IMR-90 (cell line): ENCODE data around the gene MYOZ3. TPM values are rescaled to one million over a fixed set of nuclear protein-coding genes. Genes with fewer than 3 reads are reported as not detected.
A peak's percentile ranks its signal among the peaks of the same experiment; 100 is the strongest.

ENCODE experiments used
- ATAC-seq: fragments of 200-7000 bp; cut with Tn5 transposase; 2 replicates; pipeline ENCODE4 v1.9.1; 2020; ENCODE audit warnings: low read depth, mild to moderate bottlenecking, moderate library complexity
- BruUV-seq: library from RNA; stranded (reverse); fragments of 400-500 nt; replicated peaks from 2 replicates; lab custom pipeline; 2021; lab: Mats Ljungman, UMichigan
- CTCF ChIA-PET: fragments of 300-600 bp; formaldehyde crosslinking; extraction: SDS; loops from one replicate; lab custom pipeline; 2021; ENCODE audit warnings: antibody characterized with exemption; lab: Yijun Ruan, JAX
- POLR2A ChIA-PET: fragments of 300-600 bp; sonication (Branson Sonifier 250); formaldehyde crosslinking; loops from one replicate; lab custom pipeline; 2022; ENCODE audit warnings: antibody characterized with exemption; ENCODE audit not compliant: unreplicated experiment; lab: Charles Lee
- DNase-seq: peaks from one replicate; pipeline ENCODE4 v3.0.0; 2013
- H2AFZ ChIP-seq: replicated peaks from 2 replicates; pipeline ENCODE3; 2013; ENCODE audit warnings: low read length, mild to moderate bottlenecking; ENCODE audit not compliant: poor library complexity
- H2AK5ac ChIP-seq: 2 replicates; pipeline ENCODE4 v1.6.1; 2013; ENCODE audit warnings: low read depth, low read length, inconsistent platforms
- H2AK9ac ChIP-seq: replicated peaks from 2 replicates; pipeline ENCODE3; 2013; ENCODE audit warnings: mild to moderate bottlenecking, low read depth, low read length, moderate library complexity; ENCODE audit not compliant: poor library complexity
- H2BK120ac ChIP-seq: 2 replicates; pipeline ENCODE4 v1.6.1; 2013; ENCODE audit warnings: low read depth, low read length, inconsistent platforms
- H2BK15ac ChIP-seq: 3 replicates; pipeline ENCODE4 v1.6.1; 2013; ENCODE audit warnings: low read depth, low read length, inconsistent platforms
- H2BK20ac ChIP-seq: 2 replicates; pipeline ENCODE4 v1.6.1; 2013; ENCODE audit warnings: low read depth, mild to moderate bottlenecking, inconsistent platforms, low read length, moderate library complexity
- H2BK5ac ChIP-seq: 2 replicates; pipeline ENCODE4 v1.6.1; 2013; ENCODE audit warnings: mild to moderate bottlenecking, low read depth, low read length, inconsistent platforms; ENCODE audit not compliant: poor library complexity, severe bottlenecking
- H3K14ac ChIP-seq: replicated peaks from 2 replicates; pipeline ENCODE4 v1.6.1; 2013; ENCODE audit warnings: low read depth, low read length, inconsistent platforms
- H3K18ac ChIP-seq: 2 replicates; pipeline ENCODE4 v1.6.1; 2013; ENCODE audit warnings: low read depth, low read length, control low read depth
- H3K23ac ChIP-seq: 2 replicates; pipeline ENCODE4 v1.6.1; 2013; ENCODE audit warnings: low read depth, low read length, inconsistent platforms
- H3K27ac ChIP-seq: 2 replicates; pipeline ENCODE4 v1.5.1; 2013; ENCODE audit warnings: mild to moderate bottlenecking, control low read depth, low read length; ENCODE audit not compliant: insufficient read depth
- H3K27me3 ChIP-seq: 2 replicates; pipeline ENCODE4 v1.6.1; 2013; ENCODE audit warnings: low read length; ENCODE audit not compliant: control insufficient read depth, insufficient read depth
- H3K36me3 ChIP-seq: 2 replicates; pipeline ENCODE4 v1.6.1; 2013; ENCODE audit warnings: low read length, mixed read lengths; ENCODE audit not compliant: control insufficient read depth, insufficient read depth
- H3K4ac ChIP-seq: 2 replicates; pipeline ENCODE4 v1.6.1; 2013; ENCODE audit warnings: low read depth, low read length, inconsistent platforms
- H3K4me1 ChIP-seq: 2 replicates; pipeline ENCODE4 v1.6.1; 2013; ENCODE audit warnings: low read length, mixed read lengths; ENCODE audit not compliant: control insufficient read depth, insufficient read depth
- H3K4me2 ChIP-seq: 2 replicates; pipeline ENCODE4 v1.6.1; 2013; ENCODE audit warnings: low read depth, mild to moderate bottlenecking, control low read depth, low read length, moderate library complexity
- H3K4me3 ChIP-seq: 2 replicates; pipeline ENCODE4 v1.5.1; 2013; ENCODE audit warnings: low read depth, mild to moderate bottlenecking, control low read depth, low read length, moderate library complexity; ENCODE audit not compliant: insufficient read depth
- H3K56ac ChIP-seq: 2 replicates; pipeline ENCODE4 v1.6.1; 2013; ENCODE audit warnings: low read length, inconsistent platforms; ENCODE audit not compliant: insufficient read depth; ENCODE audit errors: extremely low read depth
- H3K79me1 ChIP-seq, 2 experiments: 2 replicates each; pipeline ENCODE4 v1.6.1; 2013; ENCODE audit warnings: low read length in 2 of 2, inconsistent platforms in 1 of 2, low read depth in 1 of 2
- H3K9ac ChIP-seq: 2 replicates; pipeline ENCODE4 v1.6.1; 2013; ENCODE audit warnings: low read depth, low read length, control low read depth
- H3K9me1 ChIP-seq: 2 replicates; pipeline ENCODE4 v1.6.1; 2013; ENCODE audit warnings: low read length, inconsistent platforms; ENCODE audit not compliant: insufficient read depth
- H3K9me3 ChIP-seq: 2 replicates; pipeline ENCODE4 v1.6.1; 2013; ENCODE audit warnings: low read length; ENCODE audit not compliant: control insufficient read depth, insufficient read depth
- H4K20me1 ChIP-seq: 2 replicates; pipeline ENCODE4 v1.6.1; 2013; ENCODE audit warnings: low read length, inconsistent platforms; ENCODE audit not compliant: insufficient read depth
- H4K5ac ChIP-seq: 2 replicates; pipeline ENCODE4 v1.6.1; 2013; ENCODE audit warnings: mild to moderate bottlenecking, low read depth, low read length, control low read depth
- H4K8ac ChIP-seq, 2 experiments: 2 replicates each; pipeline ENCODE4 v1.6.1; 2013; ENCODE audit warnings: low read depth in 2 of 2, low read length in 2 of 2, control low read depth in 1 of 2, inconsistent platforms in 1 of 2
- H4K91ac ChIP-seq: 2 replicates; pipeline ENCODE4 v1.6.1; 2013; ENCODE audit warnings: low read depth, low read length, inconsistent platforms; ENCODE audit not compliant: insufficient read depth
- BHLHE40 ChIP-seq: fragments of 150-350 bp; IDR thresholded peaks from 2 replicates; pipeline ENCODE4 v1.6.1; 2016; ENCODE audit warnings: mild to moderate bottlenecking, low read depth, low read length
- CEBPB ChIP-seq: IDR thresholded peaks from 2 replicates; pipeline ENCODE4 v1.6.1; 2012; ENCODE audit warnings: low read depth, low read length, improper control_type of control experiment
- CHD1 ChIP-seq: IDR thresholded peaks from 2 replicates; pipeline ENCODE4 v1.6.1; 2012; ENCODE audit warnings: low read depth, low read length, improper control_type of control experiment
- FOS ChIP-seq: fragments of 150-350 bp; IDR thresholded peaks from 2 replicates; pipeline ENCODE4 v1.6.1; 2016; ENCODE audit warnings: low read depth, low read length
- MAFK ChIP-seq: IDR thresholded peaks from 2 replicates; pipeline ENCODE4 v1.6.1; 2012; ENCODE audit warnings: low read depth, low read length, improper control_type of control experiment
- MAZ ChIP-seq: IDR thresholded peaks from 2 replicates; pipeline ENCODE4 v1.6.1; 2012; ENCODE audit warnings: low read depth, mild to moderate bottlenecking, low read length, improper control_type of control experiment, moderate library complexity, borderline replicate concordance
- MXI1 ChIP-seq: IDR thresholded peaks from 2 replicates; pipeline ENCODE4 v1.6.1; 2012; ENCODE audit warnings: low read depth, mild to moderate bottlenecking, low read length, moderate library complexity, borderline replicate concordance
- NFE2L2 ChIP-seq: fragments of 150-350 bp; IDR thresholded peaks from 2 replicates; pipeline ENCODE4 v1.6.1; 2016; ENCODE audit warnings: low read depth, mild to moderate bottlenecking, low read length
- RAD21 ChIP-seq: IDR thresholded peaks from 2 replicates; pipeline ENCODE4 v1.6.1; 2012; ENCODE audit warnings: low read length, improper control_type of control experiment
- RFX5 ChIP-seq: IDR thresholded peaks from 2 replicates; pipeline ENCODE4 v1.8.0; 2012; ENCODE audit warnings: low read depth, mild to moderate bottlenecking, low read length, moderate library complexity
- USF2 ChIP-seq: fragments of 150-350 bp; IDR thresholded peaks from 2 replicates; pipeline ENCODE4 v1.6.1; 2017; ENCODE audit warnings: mild to moderate bottlenecking, antibody characterized with exemption, low read length, low read depth
- WGBS, 2 experiments: methylation state at CpG; one replicate each; pipeline versions ENCODE4 v1.1.5 to v1.1.7; 2013; ENCODE audit warnings: missing lambda C conversion rate in 2 of 2; ENCODE audit not compliant: insufficient read length in 1 of 2; ENCODE audit errors: extremely low coverage in 2 of 2; 5-methylcytosine and 5-hydroxymethylcytosine counted together
- dilution Hi-C: fragments of 300-500 bp; cut with HindIII; formaldehyde crosslinking; loops from one replicate; pipeline ENCODE4 v1.14.3; 2018; ENCODE audit warnings: low sequenced_read_pairs; ENCODE audit not compliant: unreplicated experiment
- in situ Hi-C: fragments of 300-500 bp; cut with MboI; formaldehyde crosslinking; loops from 3 replicates; pipeline ENCODE4 v1.14.3; 2019; ENCODE audit warnings: low sequenced_read_pairs, inconsistent platforms, mixed read lengths
- intact Hi-C: fragments of 100-400 bp; cut with micrococcal nuclease; formaldehyde crosslinking; loops from 2 replicates; pipeline ENCODE4 v1.10.0; 2022
- polyA plus RNA-seq, 3 experiments: library from polyadenylated mRNA; depleted of rRNA; stranded (reverse); fragments of >200 nt; gene quantifications; 2 replicates each; pipeline ENCODE4 v1.2.3, GENCODE V29; 2012; ENCODE audit warnings: low replicate concordance in 1 of 3
- total RNA-seq: library from RNA; depleted of rRNA; stranded (reverse); fragments of >200 nt; gene quantifications from 2 replicates; pipeline ENCODE4 v1.2.3, GENCODE V29; 2012
- TF ChIP-seq, protein P1 (sequence below): fragments of 150-350 bp; IDR thresholded peaks from 2 replicates; pipeline ENCODE4 v1.6.1; 2016; ENCODE audit warnings: low read depth, mild to moderate bottlenecking, low read length, moderate library complexity, borderline replicate concordance

Gene MYOZ3
- total and polyA plus RNA-seq, 2 of the 4 experiments (the other 2 are of a cell fraction): under 0.01 to 0.24 TPM

- Histone ChIP-seq H3K18ac (peak overlapping the region; percentile 44), H3K9me3 (no peaks in the 10 kb centered on the region), H3K9ac (peak overlapping the region; percentile 7; the same call in 1 of the 2 replicates), H2BK20ac (peak overlapping the region; percentile 83), H3K36me3 (no peaks in the 10 kb centered on the region; the same call in 1 of the 2 replicates), H3K56ac (peak overlapping the region; percentile 20; the same call in 1 of the 2 replicates), H3K4me3 (no peak overlapping the region), H2AK9ac (peak overlapping the region; percentile 83), H2BK15ac (peak overlapping the region; percentile 82; the same call in 2 of the 3 replicates), H3K9me1 (peaks cover 20% of the 10 kb centered on the region), H3K14ac (peak overlapping the region; percentile 90), H3K27me3 (no peaks in the 10 kb centered on the region), H3K4me1 (peaks cover 48% of the 10 kb centered on the region), H3K23ac (peak overlapping the region; percentile 50), H2BK120ac (peak overlapping the region; percentile 96), H2AK5ac (peak overlapping the region; percentile 93), H4K8ac (peak overlapping the region; percentile 73; a peak in 3 of 4 replicates), H2BK5ac (peak overlapping the region; percentile 87), H2AFZ (peak overlapping the region; percentile 40), H4K20me1 (peaks cover 9% of the 10 kb centered on the region), H3K4ac (peak overlapping the region; percentile 90), H3K27ac (peak overlapping the region; percentile 29), H4K5ac (peak overlapping the region; percentile 5; the same call in 1 of the 2 replicates), H3K79me1 (peaks cover 7 to 29% of the 10 kb centered on the region in 2 experiments), H3K4me2 (no peak overlapping the region), H4K91ac (peak overlapping the region; percentile 86)
- POLR2A ChIA-PET: no interaction called here
- CTCF ChIA-PET: interaction anchor here (1.4 kb wide), 1 partner anchor 78 kb away, joined by 3 read pairs; no protein-coding TSS in a partner anchor
- TF ChIP-seq CEBPB (no peak), MAFK (no peak), MXI1 (no peak), USF2 (no peak), BHLHE40 (no peak), RFX5 (no peak), NFE2L2 (no peak), MAZ (no peak), FOS (no peak), CHD1 (no peak), RAD21 (no peak)
- TF ChIP-seq, protein P1, sequence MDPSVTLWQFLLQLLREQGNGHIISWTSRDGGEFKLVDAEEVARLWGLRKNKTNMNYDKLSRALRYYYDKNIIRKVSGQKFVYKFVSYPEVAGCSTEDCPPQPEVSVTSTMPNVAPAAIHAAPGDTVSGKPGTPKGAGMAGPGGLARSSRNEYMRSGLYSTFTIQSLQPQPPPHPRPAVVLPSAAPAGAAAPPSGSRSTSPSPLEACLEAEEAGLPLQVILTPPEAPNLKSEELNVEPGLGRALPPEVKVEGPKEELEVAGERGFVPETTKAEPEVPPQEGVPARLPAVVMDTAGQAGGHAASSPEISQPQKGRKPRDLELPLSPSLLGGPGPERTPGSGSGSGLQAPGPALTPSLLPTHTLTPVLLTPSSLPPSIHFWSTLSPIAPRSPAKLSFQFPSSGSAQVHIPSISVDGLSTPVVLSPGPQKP: no peak
- DNase-seq (no peak), ATAC-seq (no peak)
- no CpG with 5 or more reads among the region's 6 CpGs for WGBS, 2 experiments
- dilution Hi-C loops (no loop called here), intact Hi-C loops (no loop called here), in situ Hi-C loops (no loop called here)
- no TSS peak for BruUV-seq
Observed at GRCh38 chr5:150638488-150639376, 22.3 kb upstream of the MYOZ3 start.
